ENCODE results near the gene GRID2IP.
"Not testable (repeated sequence)": the region's sequence is repeated elsewhere in the genome, so short reads cannot be mapped to it uniquely, and the experiment has no call there.

Gene GRID2IP

DNA sequence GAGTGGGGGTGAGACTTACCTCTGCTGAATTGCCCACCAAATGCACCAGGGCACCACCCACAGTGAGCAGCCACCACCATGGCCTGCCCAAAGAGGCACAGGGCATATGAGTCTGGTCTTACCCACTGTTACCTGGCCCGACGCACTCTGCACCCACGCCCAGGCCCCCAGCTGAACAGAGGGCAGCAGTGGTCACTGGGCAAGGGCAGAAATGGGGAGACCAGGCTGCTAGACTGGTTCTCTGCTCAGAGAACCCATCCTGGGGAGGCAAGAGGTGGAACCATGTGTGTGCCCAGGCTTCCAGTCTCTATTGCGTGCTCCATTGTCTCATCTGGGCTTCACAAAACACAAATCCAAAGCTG, 64.1 kb downstream of the GRID2IP start:
- DNase-seq (ENCODE audit: low spot score) = no peak

DNA sequence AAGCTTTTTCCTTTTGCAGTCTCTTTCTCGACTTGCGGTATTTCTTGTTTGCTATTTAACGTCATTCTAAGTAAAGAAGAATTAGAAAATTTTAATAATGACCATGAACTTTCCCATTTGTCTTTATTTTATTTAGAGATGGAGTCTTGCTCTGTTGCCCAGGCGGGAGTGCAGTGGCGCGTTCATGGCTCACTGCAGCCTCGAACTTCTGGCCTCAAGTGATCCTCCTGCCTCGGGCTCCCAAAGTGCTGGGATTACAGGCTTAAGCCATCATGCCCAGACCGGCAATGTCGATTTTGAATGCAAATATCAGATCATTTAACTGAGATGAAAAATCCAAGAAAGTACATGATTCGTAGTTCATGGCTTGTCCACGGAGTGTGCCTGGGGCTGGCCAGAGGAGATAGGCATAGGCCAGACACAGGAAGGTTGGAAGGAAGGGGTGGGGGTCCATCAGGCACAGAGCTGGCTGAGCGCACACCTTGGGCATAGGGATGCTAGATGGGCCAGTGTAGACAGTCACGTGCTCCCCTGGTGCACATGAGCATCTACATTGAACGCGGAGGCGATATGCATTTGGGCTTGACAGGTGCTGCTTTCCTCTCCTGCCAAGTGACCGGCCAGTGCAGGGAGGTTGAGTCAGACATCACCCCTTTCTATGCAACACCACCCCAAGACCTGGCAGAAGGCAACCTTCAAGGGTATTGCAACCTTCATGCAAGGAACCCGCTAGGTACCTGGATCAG, 64.7 kb downstream of the GRID2IP start:
- no peak for DNase-seq (ENCODE audit: low spot score)

DNA sequence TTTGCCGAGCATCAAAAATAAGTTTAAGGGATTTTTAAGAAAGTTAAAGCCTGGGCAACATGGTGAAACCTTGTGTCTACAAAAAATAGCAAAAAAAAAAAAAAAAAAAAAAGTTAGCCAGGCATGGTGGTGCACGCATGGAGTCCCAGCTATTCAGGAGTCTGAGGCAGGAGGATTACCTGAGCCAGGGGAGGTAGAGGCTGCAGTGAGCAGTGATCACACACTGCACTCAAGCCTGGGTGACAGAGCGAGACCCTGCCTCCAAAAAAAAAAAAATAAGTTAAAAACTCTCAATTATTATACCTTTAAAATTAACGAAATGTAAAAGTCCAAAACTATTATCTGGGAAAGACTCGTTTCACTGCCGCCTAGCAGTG, 68.5 kb downstream of the GRID2IP start:
- DNase-seq (ENCODE audit: low spot score) = no peak

DNA sequence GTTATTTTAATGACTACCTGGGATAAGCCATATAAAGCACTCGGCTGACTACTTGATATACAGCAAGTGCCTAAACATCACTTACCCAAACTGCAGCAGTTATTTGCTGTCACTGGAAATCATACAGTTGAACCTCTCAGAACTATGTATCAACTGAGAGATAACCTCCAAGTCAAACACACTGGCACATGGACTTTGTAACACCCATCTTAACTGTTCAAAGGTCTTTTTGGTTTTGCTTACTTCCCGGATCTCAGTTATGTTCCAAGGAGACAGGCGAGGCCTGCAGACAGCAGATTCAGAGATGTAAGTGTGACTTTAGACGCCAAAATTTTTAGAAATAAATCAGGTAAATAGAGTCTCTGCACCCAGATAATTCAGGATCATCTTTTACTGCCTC, 69.0 kb downstream of the GRID2IP start:
- no peak for DNase-seq (ENCODE audit: low spot score)

DNA sequence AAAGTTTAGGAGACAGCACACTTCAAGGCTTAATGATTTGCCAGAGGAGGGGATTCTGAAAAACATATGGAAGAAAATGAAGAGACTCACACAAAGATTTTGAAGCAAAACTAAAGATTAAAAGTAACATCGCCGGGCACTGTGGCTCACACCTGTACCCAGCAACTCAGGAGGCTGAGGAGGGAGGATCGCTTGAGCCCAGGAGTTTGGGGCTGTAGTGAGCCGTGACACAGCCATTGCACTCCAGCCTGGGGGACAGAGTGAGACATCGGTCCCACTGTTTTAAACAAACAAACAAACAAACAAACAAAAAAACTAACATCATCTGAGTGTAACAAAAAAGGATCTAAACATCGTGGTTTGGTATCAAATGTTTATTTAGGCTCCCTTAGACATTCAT, 69.8 kb downstream of the GRID2IP start:
- DNase-seq (ENCODE audit: low spot score) = no peak

DNA sequence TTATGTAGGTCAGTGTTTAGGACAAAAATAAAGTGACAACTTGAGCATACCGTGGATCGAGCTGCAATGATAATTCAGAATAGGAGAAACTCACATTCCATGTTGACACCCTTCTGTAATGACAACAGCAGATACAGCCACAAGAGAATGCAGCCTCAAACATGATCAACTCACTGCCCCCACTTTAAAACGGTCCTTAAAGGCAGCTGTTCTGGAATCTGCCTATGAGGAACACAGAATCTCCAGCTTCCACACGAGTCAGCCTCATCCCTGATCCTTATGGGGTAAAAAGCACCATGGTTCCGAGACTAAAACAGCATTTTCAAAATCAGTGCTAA, 71.0 kb downstream of the GRID2IP start:
- no peak for DNase-seq (ENCODE audit: low spot score)

DNA sequence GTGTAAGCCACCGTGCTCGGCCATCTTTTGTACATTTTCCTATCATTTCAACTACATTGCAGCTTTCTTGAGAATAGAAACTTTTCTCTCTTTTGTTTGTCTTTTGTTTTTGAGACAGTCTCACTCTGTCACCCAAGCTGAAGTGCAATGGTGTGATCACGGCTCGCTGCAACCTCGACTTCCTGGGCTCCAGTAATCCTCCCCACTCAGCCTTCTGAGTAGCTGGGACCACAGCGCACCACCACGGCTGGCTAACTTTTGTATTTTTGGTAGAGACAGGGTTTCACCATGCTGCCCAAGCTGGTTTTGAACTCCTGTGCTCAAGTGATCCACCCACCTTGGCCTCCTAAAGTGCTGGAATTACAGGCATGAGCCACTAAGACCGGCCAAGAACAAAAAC, 72.2 kb downstream of the GRID2IP start:
- DNase-seq (ENCODE audit: low spot score) = no peak

DNA sequence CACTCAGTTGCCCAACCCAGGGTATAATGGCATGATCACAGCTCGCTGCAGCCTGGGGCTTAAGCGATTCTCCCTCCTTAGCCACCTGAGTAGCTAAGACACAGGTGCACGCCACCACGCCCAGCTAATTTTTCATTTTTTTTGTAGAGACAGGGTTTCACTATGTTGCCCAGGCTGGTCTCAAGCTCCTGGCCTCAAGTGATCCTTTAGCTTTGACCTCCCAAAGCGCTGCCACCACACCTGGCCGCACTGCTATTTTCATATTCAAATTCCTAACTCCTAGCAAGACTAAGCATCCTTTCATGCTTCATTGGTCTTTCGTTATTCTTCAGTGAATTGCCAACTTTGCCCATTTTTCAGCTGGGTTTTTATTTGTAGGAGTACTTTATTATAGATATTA, 73.1 kb downstream of the GRID2IP start:
- DNase-seq (ENCODE audit: low spot score) = no peak

DNA sequence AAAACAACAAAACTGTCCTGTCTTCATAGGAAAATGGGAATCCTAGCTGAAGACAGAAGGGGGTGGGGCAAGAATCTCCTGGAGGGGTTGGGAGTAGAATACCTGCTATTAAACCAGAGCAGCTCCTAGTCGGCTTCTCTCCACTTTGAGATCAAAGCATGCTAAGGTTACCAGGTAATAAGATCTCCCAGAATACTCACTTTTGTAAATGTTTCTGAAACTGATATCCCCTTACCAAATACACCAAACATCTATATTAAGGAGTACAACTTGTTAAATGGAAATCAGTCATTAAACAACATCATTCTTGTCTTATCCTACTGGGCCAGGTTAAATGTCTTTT, 74.0 kb downstream of the GRID2IP start:
- DNase-seq (ENCODE audit: low spot score) = no peak

DNA sequence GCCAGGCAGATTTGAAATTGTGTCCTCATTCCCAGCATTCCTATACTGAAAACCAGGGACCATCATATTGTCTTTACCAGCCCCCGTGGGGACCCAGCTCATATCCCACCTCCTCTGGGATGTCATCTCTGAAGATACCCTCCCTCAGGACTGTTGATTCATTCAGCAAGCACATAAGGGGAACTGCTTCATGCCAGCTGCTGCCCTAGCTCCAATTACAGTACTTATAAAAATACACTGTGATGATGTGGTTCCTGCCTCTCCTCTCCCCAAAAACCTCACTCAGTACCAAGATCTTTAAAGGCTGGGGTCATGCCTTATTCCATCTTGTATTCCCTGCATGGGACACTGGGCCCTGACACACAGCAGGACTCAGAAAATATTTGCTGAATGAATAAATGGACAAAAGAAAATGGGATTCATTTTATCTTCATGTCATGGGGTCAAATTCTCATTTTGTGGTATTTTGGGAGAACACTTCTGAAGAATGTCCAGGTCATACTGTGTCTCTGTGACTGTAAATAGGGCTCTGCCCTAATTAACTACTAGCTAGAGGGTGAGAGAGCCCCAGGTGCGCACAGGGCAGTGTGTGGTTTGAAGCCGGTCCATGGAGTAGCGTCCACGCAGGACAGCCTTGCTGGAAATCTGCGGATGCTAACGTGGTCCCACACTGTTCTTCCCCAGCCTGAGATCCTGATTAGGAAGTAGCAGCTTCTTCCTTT, 74.5 kb downstream of the GRID2IP start:
- no peak for DNase-seq (ENCODE audit: low spot score)

DNA sequence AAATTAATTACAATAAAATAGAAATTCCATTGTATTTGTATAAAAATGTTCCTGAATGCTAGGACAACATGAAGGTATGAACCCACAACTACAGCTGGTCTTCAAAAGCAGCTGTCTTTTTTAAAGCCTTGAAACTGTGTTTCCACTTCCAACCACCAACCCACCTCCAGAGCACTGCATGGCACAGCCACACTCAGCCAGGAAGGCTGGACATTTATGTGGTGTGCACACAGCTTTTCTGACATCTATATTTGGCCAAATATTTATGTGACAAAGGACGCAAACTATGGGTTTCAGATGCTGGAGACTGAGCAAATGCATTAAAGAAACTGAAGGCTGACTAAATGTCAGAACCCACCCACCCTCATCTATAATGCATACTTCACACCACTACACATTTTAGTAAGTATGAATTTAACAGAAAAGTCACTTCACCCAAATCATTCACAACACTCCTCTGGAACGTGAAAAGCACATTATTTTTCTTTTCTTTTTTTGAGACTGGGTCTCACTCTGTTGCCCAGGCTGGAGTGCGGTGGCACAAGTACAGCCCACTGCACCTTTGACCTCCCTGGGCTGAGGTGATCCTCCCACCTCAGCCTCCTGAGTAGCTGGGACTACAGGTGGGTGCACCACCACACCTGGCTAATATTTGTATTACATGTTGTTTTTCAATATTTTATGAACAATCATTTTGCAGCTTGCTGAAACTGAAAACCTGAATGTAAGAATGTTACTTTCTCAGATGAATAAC, 75.7 kb downstream of the GRID2IP start:
- no peak for DNase-seq (ENCODE audit: low spot score)

DNA sequence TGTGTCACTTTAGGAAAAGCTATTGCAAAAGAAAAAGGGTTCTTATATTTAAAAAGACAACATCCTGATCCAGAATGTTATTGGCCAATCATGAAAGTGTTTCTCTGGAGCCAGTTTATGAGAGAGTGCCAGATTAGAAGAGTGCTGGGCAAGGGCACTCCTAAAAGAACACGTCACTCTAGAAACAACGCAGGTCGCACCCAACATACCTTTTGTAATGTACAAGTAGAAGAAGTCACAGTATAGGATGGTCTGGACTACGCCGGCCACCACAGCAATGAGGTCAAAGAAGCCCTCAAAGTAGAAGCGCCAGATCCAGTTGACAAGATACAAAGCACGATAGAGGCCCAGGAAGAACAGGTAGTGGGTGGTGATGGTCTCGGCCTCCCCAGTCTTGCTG, 85.4 kb downstream of the GRID2IP start:
- DNase-seq (ENCODE audit: low spot score) = no peak

DNA sequence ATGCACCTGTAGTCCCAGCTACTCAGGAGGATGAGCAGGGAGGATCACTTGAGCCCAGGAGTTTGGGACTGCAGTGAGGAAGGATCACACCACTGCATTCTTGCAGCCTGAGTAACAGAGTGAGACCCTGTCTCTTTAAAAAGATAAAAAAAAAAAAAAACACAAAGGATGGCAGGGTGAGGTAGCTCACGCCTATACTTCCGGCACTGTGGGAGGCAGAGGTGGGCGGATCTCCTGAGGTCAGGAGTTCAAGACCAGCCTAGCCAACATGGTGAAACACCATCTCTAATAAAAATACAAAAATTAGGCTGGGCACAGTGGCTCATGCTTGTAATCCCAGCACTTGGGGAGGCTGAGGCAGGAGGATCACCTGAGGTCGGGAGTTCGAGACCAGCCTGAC, 87.7 kb downstream of the GRID2IP start:
- not testable (repeated sequence) for DNase-seq (ENCODE audit: low spot score)

DNA sequence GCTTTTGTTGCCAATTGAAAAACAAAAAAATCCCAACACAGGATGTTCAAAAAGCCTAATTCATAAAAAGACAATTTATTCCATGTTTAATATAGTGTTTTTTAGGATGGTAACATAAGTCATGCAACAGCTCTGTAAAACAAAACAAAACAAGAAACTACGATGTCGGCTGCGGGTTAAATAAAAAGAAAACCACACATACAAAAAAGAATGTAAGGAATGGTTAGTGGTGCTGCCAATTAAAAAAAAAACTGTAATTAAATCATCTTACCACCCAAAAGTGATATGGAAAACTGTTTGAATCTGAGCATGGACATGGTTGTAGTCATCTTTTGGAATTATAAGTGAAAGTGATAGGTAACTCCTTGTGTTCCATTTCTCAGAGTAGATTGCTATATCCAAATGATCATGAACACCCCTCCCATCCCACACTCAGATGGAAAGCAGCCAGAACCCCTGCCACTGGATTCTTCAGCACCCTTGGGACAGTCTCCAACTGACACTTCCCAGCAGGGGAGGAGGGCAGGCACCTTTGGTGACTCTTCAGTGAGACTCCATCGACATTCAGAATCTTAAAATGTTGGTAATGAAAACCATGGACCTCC, 89.2 kb downstream of the GRID2IP start:
- DNase-seq (ENCODE audit: low spot score) = no peak

DNA sequence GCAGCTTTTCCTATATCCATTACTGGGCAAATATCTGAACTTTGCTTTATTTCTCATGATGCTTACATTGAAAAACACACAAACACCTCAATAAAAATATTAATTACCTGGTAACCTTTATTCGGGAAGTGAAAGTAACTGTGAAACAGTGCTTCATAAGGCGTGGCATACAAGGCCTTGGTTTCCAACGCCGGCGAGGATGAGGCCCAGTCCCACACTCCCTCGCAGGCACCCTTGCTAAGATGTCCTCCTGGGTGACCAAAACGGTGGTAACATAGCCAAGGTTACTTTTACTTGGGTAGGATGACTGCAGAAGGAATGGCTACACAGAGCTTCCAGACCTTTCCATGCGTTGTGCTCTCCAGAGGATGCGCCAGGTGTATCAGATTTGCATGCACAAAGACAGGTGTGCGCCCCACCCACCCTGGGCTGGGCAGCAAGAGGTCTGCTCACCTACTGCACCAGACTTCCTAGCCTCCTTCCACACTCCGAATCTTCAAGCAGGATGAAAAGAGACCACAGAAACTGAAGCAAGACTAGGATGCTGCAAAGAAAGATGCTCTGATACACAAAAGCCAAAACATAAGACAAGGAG, 90.2 kb downstream of the GRID2IP start:
- DNase-seq (ENCODE audit: low spot score) = no peak

DNA sequence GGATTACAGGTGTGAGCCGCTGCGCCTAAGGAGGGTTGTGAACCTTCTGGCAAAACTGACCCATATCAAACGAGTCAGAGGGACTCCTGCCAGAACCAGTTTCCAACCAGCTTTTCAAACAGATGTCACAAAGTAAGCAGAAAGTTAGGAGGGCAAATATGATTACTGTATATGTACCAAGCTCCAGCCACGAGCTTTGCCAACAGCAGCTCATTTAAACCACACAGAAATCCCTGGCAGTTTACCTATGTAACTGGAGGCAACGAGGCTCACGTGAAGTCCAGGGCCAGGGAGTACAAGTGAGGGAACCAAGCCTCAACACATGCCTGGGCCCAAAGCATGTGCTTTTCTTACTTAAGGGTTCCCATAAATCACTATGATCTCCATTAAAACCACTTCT, 91.0 kb downstream of the GRID2IP start:
- DNase-seq (ENCODE audit: low spot score) = no peak

DNA sequence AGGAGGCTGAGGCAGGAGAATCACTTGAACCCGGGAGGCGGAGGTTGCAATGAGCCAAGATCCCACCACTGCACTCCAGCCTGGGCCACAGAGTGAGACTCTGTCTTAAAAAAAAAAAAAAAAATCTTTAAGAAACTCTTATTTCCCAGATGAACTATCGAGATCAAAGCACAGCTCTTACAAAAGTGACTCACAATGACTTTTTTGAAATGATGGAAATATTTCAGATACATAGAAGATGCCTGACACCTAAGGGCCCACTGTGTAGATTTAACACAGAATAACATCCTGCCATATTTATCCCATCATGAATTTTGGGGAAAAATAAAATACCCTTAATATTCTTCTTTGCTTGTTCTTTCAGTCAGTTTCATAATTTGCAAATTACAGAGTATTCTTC, 92.6 kb downstream of the GRID2IP start:
- not testable (repeated sequence) for DNase-seq (ENCODE audit: low spot score)

DNA sequence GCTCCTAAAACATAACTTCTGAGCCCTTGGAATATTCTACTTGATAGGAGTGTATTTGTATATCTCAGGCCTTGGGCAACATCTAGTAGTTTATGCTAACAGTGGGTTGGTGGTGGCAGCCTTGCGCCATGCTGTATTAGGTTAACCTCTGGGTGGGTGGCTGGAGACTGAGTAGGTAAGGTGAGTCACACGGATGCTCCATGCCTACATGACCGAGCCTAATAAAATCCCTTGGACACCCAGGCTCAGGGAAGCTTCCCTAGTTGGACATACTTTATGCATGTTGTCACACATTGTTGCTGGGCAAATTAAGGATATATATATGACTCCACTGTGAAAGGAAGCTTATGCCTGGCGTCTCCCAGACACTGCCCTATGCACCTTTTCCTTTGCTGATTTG, 97.5 kb downstream of the GRID2IP start:
- no peak for DNase-seq (ENCODE audit: low spot score)

DNA sequence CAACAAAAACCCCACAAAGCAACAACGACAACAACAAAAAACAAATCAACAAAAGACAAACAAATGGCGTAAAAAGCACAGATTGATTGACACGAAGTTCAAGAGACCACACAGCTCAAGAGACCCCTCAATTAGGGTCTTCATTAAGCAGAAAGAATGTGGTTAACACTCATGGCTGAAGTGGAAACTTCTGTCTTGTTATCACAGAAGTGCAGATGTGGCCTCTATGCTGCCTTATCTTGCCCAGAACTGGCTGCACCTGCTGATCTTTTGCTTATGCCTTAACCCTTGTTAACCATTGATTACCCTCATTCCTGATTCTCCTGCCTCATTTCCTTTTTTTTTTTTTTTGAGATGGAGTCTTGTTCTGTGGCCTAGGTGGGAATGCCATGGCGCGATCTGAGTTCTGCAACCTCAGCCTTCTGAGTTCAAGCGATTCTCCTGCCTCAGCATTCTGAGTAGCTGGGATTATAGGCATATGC, 100.0 kb downstream of the GRID2IP start:
- DNase-seq (ENCODE audit: low spot score) = no peak

DNA sequence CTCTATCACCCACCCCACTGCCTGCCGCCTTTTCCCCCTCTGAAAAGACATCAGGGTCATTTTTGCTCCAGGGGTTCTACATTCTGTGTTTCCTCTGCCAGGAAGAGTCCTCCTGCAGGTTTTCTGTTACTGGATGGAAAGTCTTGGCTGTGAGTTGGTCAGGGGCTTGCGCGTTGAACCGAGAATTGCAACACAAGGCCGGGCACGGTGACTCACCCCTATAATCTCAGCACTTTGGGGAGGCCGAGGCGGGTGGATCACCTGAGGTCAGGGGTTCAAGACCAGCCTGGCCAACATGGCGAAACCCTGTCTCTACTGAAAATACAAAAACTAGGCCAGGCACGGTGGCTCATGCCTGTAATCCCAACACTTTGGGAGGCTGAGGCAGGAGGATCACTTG, 100.7 kb downstream of the GRID2IP start:
- DNase-seq (ENCODE audit: low spot score) = not testable (repeated sequence)

DNA sequence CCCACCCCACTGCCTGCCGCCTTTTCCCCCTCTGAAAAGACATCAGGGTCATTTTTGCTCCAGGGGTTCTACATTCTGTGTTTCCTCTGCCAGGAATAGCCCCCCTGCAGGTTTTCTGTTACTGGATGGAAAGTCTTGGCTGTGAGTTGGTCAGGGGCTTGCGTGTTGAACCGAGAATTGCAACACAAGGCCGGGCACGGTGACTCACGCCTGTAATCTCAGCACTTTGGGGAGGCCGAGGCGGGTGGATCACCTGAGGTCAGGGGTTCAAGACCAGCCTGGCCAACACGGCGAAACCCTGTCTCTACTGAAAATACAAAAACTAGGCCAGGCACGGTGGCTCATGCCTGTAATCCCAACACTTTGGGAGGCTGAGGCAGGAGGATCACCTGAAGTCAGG, 101.4 kb downstream of the GRID2IP start:
- DNase-seq (ENCODE audit: low spot score) = not testable (repeated sequence)

DNA sequence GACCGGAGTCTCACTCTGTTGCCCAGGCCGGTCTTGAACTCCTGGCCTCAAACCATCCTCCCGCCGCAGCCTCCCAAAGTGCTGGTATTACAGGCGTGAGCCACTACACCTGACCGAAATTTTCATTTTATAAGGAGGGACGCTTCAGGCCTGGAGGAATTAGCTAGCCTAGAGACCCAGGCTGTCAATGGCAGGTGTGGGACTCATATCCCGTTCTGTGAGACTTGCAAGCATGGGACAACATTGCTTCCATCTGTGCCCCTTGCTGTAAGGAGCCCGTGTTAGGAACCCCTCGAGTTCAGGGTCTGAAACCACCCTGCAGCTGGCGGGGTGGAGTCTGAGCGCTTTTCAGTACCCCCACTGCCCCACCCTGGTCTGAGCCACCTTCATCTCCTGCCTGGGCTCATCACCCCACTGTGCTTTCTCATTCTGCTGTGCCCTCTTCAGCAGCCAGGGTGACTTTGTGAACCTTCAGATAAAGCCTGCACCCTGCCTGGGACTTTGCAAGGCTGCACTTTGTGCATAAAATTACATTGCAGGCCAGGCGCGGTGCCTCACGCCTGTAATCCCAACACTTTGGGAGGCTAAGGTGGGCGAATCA, 102.2 kb downstream of the GRID2IP start:
- no peak for DNase-seq (ENCODE audit: low spot score)
